GM23338 (cell line): ENCODE measurements around the gene GM2A. TPM values are rescaled to one million over a fixed set of nuclear protein-coding genes. Genes with fewer than 3 reads are reported as not detected.

Experiments used
- ATAC-seq: fragments of 200-7000 bp; cut with Tn5 transposase; 3 replicates; pipeline ENCODE4 v1.9.1; 2020
- DNase-seq: peaks from one replicate; pipeline ENCODE4 v3.0.0-alpha.2; 2015; ENCODE audit warnings: low spot score
- H2AFZ ChIP-seq: fragments of 200-600 bp; sonication (generic); 2 replicates; pipeline ENCODE4 v1.8.0; 2016; ENCODE audit warnings: antibody characterized with exemption, mild to moderate bottlenecking, moderate library complexity
- H3F3A ChIP-seq: fragments of 200-600 bp; sonication (generic); replicated peaks from 2 replicates; pipeline ENCODE4 v1.8.0; 2017; ENCODE audit warnings: antibody characterized with exemption, mixed run types, low read depth
- H3K27ac ChIP-seq: fragments of 200-600 bp; sonication (generic); 2 replicates; pipeline ENCODE4 v1.6.1; 2016; ENCODE audit warnings: low read depth
- H3K27me3 ChIP-seq: fragments of 200-600 bp; sonication (generic); 2 replicates; pipeline ENCODE4 v1.8.0; 2016; ENCODE audit warnings: mild to moderate bottlenecking, mixed run types, moderate library complexity; ENCODE audit not compliant: insufficient read depth
- H3K36me3 ChIP-seq: fragments of 200-600 bp; sonication (generic); 2 replicates; pipeline ENCODE4 v1.8.0; 2016; ENCODE audit warnings: mild to moderate bottlenecking; ENCODE audit not compliant: insufficient read depth
- H3K4me1 ChIP-seq: fragments of 200-600 bp; sonication (generic); 2 replicates; pipeline ENCODE4 v1.8.0; 2016; ENCODE audit warnings: mild to moderate bottlenecking, moderate library complexity; ENCODE audit not compliant: insufficient read depth
- H3K4me2 ChIP-seq: fragments of 200-600 bp; sonication (generic); 2 replicates; pipeline ENCODE4 v1.7.1; 2017; ENCODE audit warnings: mixed run types
- H3K4me3 ChIP-seq: fragments of 200-600 bp; sonication (generic); 2 replicates; pipeline ENCODE4 v1.6.1; 2016; ENCODE audit warnings: mixed run types
- H3K79me2 ChIP-seq: fragments of 200-600 bp; sonication (generic); replicated peaks from 2 replicates; pipeline ENCODE4 v1.8.0; 2017; ENCODE audit warnings: mild to moderate bottlenecking; ENCODE audit not compliant: insufficient read depth
- H3K9me2 ChIP-seq: fragments of 200-600 bp; sonication (generic); 2 replicates; pipeline ENCODE4 v1.8.0; 2017; ENCODE audit not compliant: insufficient read depth
- H4K20me1 ChIP-seq: fragments of 200-600 bp; sonication (generic); replicated peaks from 2 replicates; pipeline ENCODE4 v1.8.0; 2017; ENCODE audit warnings: mild to moderate bottlenecking; ENCODE audit not compliant: insufficient read depth
- H3K27ac Mint-ChIP-seq: 2 replicates; pipeline ENCODE4 v1.8.0; 2020; ENCODE audit warnings: inconsistent platforms, mild to moderate bottlenecking, moderate library complexity, mixed read lengths
- H3K27me3 Mint-ChIP-seq: 3 replicates; pipeline ENCODE4 v1.8.0; 2022; ENCODE audit warnings: low read depth, mild to moderate bottlenecking, moderate library complexity, mixed read lengths, inconsistent platforms; ENCODE audit not compliant: insufficient read depth, poor library complexity
- H3K36me3 Mint-ChIP-seq: 3 replicates; pipeline ENCODE4 v1.8.0; 2021; ENCODE audit warnings: low read depth, mild to moderate bottlenecking, inconsistent platforms, moderate library complexity, mixed read lengths
- H3K4me1 Mint-ChIP-seq: 3 replicates; pipeline ENCODE4 v1.8.0; 2020; ENCODE audit warnings: mild to moderate bottlenecking, inconsistent platforms, mixed read lengths
- H3K4me3 Mint-ChIP-seq: 3 replicates; pipeline ENCODE4 v1.8.0; 2021; ENCODE audit warnings: moderate library complexity, mild to moderate bottlenecking, inconsistent platforms, mixed read lengths
- H3K9me3 Mint-ChIP-seq: 3 replicates; pipeline ENCODE4 v1.8.0; 2020; ENCODE audit warnings: moderate library complexity, mild to moderate bottlenecking, inconsistent platforms, mixed read lengths
- CREB1 ChIP-seq: fragments of 250-450 bp; sonication (Bioruptor Pico); IDR thresholded peaks from 2 replicates; pipeline ENCODE4 v1.5.0; 2020; ENCODE audit warnings: low read depth, mild to moderate bottlenecking, moderate library complexity
- CTCF ChIP-seq, 2 experiments: fragments of 200-600 bp in 1 of 2; sonication (generic) in 1 of 2; conservative IDR thresholded peaks; 2 replicates each; pipeline versions ENCODE4 v1.5.1 to v1.6.1; 2016 to 2017; ENCODE audit warnings: antibody characterized with exemption in 2 of 2, low read depth in 2 of 2, mild to moderate bottlenecking in 2 of 2, moderate library complexity in 1 of 2
- ETS1 ChIP-seq: IDR thresholded peaks from 2 replicates; pipeline ENCODE4 v1.6.1; 2016; ENCODE audit warnings: antibody characterized with exemption
- EZH2phosphoT487 ChIP-seq: fragments of 200-600 bp; sonication (generic); IDR thresholded peaks from one replicate; pipeline ENCODE4 v1.8.1; 2018; ENCODE audit warnings: antibody characterized with exemption; ENCODE audit not compliant: unreplicated experiment
- JUNB ChIP-seq: IDR thresholded peaks from one replicate; pipeline ENCODE4 v1.6.1; 2016; ENCODE audit warnings: antibody characterized with exemption; ENCODE audit not compliant: unreplicated experiment
- NANOG ChIP-seq: IDR thresholded peaks from 2 replicates; pipeline ENCODE4 v1.6.1; 2016; ENCODE audit warnings: antibody characterized with exemption, borderline replicate concordance
- POLR2AphosphoS5 ChIP-seq: IDR thresholded peaks from 2 replicates; pipeline ENCODE4 v1.6.1; 2016; ENCODE audit warnings: antibody characterized with exemption, low read depth
- REST ChIP-seq: IDR thresholded peaks from one replicate; pipeline ENCODE4 v1.6.1; 2018; ENCODE audit warnings: antibody characterized with exemption; ENCODE audit not compliant: unreplicated experiment
- STAT1 ChIP-seq: IDR thresholded peaks from one replicate; pipeline ENCODE4 v1.6.1; 2016; ENCODE audit warnings: antibody characterized with exemption; ENCODE audit not compliant: unreplicated experiment
- ZNF114 ChIP-seq: fragments of 250-450 bp; sonication (Bioruptor Pico); IDR thresholded peaks from 2 replicates; pipeline ENCODE4 v1.5.0; 2020; ENCODE audit warnings: mild to moderate bottlenecking, moderate library complexity
- ZNF331 ChIP-seq: fragments of 250-450 bp; sonication (Bioruptor Pico); IDR thresholded peaks from 2 replicates; pipeline ENCODE4 v1.5.0; 2020; ENCODE audit warnings: low read depth, mild to moderate bottlenecking, moderate library complexity
- ZNF462 ChIP-seq: fragments of 250-450 bp; sonication (Bioruptor Pico); IDR thresholded peaks from 2 replicates; pipeline ENCODE4 v1.5.0; 2020; ENCODE audit warnings: mild to moderate bottlenecking, moderate library complexity
- long read RNA-seq: library from polyadenylated mRNA; unstranded; transcript quantifications from one replicate; pipeline ENCODE4 v2.0.0, GENCODE V29; 2020; ENCODE audit not compliant: unreplicated experiment
- polyA plus RNA-seq: library from polyadenylated mRNA; unstranded; fragments of >200 nt; fragmentation: Nextera tagmentation; extraction: Ambion mirVana; gene quantifications from 2 replicates; pipeline ENCODE4 v1.2.1, GENCODE V29; 2016
- total RNA-seq: library from RNA; depleted of rRNA; stranded (reverse); fragments of >200 nt; shearing (Covaris generic); gene quantifications from 2 replicates; pipeline ENCODE4 v1.2.3, GENCODE V29; 2014; rRNA removed

Gene GM2A
- total RNA-seq: 26.3 and 27.8 TPM in 2 replicates
- 9.0 and 9.8 TPM in 2 replicates for polyA plus RNA-seq
- long read RNA-seq, transcript GM2A-201 (4 exons, 3,896 nt): major isoform, 6 of 11 reads
- long read RNA-seq, partial matches to known transcripts: 1 of 11 reads
- long read RNA-seq, other reads (novel, unspliced or antisense): 4 of 11 reads

GRCh38 chr5:151252762-151253604 is at the start of gene GM2A:
Gene GM2A (plus strand): TSS chr5:151253185. CDS start chr5:151253217, 32 bp downstream.
- H3K27me3 ChIP-seq: no peaks in the 10 kb centered on the region
- H3K79me2 ChIP-seq: peaks cover 21% of the 10 kb centered on the region
- H3K36me3 Mint-ChIP-seq: no peaks in the 10 kb centered on the region
- peaks cover 28% of the 10 kb centered on the region for H3K4me1 ChIP-seq
- no peaks in the 10 kb centered on the region for H3K36me3 ChIP-seq
- peak within 1 kb of the TSS; percentile 96 for H3K27ac Mint-ChIP-seq
- peak within 1 kb of the TSS; percentile 90 for H3K4me2 ChIP-seq
- ATAC-seq (peak; percentile 92), DNase-seq (peak; percentile 100)
- H3K9me3 Mint-ChIP-seq: no peaks in the 10 kb centered on the region
- no peaks in the 10 kb centered on the region for H3F3A ChIP-seq
- no peaks in the 10 kb centered on the region for H4K20me1 ChIP-seq
- H2AFZ ChIP-seq: peak within 1 kb of the TSS; percentile 93
- peak within 1 kb of the TSS; percentile 83; the same call in 1 of the 2 replicates for H3K27ac ChIP-seq
- peaks cover 13% of the 10 kb centered on the region for H3K27me3 Mint-ChIP-seq
- H3K9me2 ChIP-seq: no peaks in the 10 kb centered on the region
- H3K4me1 Mint-ChIP-seq: peaks cover 32% of the 10 kb centered on the region
- H3K4me3 ChIP-seq: peak within 1 kb of the TSS; percentile 83
- TF ChIP-seq CTCF (conservative IDR thresholded peaks at IDR 0.05; ENCODE audit: low read depth in 2 of 2): no peak
- TF ChIP-seq CREB1: peak; percentile 57
- no peak for TF ChIP-seq EZH2phosphoT487
- TF ChIP-seq ETS1: no peak
- TF ChIP-seq REST: no peak
- TF ChIP-seq NANOG: no peak
- no peak for TF ChIP-seq ZNF462 (CRISPR knock-in tag)
- no peak for TF ChIP-seq STAT1
- peak; percentile 93 for TF ChIP-seq POLR2AphosphoS5
- no peak for TF ChIP-seq ZNF114
- no peak for TF ChIP-seq ZNF331
- no peak for TF ChIP-seq JUNB
- H3K4me3 Mint-ChIP-seq: peak within 1 kb of the TSS; percentile 90
